Measurements from ENCODE around the gene NOX4.

The NOX4 gene

DNA sequence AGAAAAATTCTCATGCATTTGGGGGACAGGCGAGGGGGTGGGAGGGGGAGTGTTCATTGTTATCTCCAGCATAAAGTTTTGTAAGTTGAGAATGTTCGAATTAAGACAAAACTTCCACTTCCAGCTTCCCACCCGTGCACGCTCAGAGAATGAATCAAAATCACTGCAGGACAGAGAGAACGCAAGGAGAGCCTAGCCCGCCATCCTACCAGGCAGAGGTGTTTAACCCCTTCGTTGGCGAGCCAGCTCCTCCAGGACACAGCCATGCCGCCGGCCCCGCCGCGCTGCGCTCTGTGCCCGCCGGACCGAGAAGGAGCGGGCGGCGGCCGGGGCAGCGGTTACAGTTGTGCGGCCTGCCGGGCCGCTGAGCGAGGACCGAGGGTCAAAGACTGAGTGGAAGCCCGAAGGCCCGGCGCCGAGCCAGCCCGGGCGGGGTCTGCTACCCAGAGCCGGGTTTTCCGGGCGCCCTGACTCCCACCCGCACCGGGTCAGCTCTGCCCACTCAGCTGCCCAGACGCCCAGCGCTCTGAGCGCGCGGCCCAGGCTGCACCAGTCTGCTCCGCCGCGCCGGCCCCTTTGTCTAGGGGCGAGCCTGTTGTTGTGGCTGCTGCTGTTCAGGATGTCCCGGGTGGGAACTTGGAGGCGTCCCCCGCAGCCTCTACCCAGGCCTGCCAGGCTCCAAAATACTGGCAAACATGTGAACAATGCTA lies at the start of gene NOX4:
Gene NOX4, minus strand, starts transcription at position 395 of the 710 bp plus-strand sequence. Its CDS starts 129 bp downstream, at position 266.
- DNase-seq: no peak

DNA sequence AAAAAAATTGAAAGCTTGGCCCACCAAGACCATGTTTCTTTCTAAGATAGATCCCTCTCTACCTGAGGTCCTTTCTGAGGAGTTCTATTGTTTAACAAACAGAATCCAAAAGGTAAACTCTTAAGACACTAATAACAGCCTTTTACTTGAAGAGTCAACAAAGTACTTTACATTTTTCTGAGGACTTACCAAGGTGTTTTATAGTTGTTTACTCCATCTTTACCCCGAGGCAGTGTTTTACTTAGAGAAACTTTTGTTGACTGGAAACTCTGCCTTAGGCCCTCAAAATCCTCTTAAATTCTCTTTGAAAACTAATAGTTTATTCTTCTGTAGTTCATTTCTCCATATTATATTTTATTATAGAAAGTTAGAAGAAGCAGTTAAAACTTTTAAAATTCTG lies 49.7 kb upstream of the NOX4 start:
- no peak for DNase-seq

DNA sequence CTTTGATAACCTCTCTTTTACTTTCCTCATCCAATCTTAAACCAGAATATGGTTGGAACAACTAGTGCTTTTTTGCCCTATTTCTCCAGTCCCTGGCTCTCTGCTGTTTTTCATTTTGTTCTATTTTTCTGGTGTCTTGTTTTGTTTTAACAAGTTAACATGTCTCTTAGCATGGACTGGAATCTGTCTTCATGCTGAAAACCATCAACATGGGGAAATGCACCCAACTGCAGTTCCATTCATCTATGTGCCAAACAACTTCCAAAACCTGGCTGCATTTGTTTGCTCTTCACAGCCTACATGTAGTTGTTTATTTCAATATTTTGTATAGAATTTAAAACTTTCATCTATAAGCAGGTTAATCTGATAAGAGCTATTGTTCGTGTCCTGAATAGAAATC lies 46.8 kb upstream of the NOX4 start:
- DNase-seq: no peak

DNA sequence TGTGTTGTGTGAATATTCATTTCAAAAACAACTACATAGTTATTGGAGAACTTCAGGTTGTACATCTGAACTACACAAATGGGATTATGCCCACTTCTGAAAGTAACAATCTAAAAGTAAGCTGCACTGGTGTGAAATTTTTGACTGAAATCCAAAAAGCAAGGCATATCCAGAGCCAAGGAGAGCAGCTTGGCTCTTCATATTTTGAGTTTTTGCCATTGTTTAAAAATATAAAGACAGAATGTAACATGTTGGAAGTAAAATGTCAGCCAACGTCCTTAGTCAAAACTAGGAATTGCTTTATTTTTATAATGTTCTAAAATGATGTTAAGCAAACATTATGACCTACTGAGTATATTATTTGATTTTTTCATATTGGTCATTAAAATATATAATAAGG lies 45.8 kb upstream of the NOX4 start:
- no peak for DNase-seq

DNA sequence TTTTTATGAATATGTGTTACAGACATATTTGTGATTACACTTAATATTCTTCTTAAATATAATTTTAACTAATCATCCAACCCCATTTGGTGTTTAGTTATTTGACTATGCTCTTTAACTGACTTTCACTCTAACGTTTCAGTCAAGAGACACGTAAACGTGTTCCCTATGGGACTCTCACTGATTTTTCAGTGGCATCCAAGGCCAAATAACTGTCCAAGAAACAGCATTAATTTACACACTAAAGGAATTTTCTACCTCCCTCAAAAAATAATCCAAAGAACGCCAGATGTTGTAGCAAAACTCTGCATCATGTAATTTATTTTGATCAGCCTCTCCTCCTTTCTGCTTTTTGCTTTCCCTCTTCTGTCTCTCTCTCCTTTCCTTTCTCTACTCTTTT lies 44.0 kb upstream of the NOX4 start:
- DNase-seq: no peak

DNA sequence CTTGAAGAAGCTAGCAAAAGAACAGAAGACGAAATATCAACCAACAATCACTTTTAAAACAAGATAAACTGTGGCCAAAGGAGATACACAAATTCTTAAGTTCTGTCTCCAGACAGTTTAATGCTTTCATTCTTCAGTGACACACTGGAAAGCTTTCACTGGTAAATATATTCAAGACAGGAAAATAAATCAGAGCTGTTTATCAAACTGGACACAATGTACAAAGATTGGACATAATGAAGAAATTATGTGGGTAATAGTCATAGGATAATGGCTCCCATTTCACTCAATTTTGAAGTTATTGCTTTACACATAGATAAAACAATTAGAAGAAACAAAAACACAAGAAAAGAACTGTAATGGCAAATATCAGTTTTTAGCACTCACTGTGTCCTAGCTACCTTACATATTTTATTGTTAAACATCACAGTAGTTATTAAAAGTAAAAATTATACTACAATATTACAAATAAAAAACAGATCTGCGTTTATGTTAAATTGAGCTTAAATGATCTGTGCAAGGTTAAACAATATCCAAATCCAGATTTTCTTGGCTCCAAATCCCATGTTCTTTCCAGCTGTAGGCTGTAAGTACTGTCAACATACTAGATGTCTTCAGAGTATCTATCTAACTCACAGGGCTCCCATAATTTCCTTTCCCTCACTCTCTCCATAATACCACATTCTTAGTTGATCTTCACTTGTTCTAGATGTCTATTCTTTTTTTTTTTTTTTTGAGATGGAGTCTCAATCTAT lies 38.6 kb upstream of the NOX4 start:
- no peak for DNase-seq

DNA sequence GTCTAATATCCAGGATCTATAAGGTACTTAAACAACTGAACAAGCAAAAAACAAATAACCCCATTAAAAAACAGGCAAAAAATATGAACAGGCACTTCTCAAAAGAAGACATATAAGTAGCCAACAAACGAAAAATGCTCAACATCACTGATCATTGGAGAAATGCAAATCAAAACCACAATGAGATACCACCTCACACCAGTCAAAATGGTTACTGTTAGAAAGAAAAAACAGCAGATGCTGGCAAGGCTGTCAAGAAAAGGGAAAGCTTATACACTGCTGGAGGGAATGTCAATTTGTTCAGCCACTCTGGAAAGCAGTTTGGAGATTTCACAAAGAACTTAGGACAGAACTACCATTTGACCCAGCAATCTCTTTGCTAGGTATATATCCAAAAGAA lies 30.6 kb upstream of the NOX4 start:
- no peak for DNase-seq

DNA sequence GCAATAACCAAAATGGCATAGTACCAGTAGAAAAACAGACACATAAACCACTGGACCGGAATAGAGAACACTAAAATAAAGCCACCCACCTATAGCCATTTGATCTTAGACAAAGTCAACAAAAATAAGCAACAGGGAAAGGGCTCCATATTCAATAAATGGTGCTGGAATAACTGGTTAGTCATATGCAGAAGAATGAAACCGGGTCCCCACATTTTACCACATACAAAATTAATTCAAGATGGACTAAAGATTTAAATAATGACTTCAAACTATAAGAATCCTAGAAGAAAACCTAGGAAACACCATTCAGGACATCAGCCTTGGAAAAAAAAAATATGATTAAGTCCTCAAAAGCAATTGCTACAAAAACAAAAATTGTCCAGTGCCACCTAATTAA lies 30.1 kb upstream of the NOX4 start:
- no peak for DNase-seq

DNA sequence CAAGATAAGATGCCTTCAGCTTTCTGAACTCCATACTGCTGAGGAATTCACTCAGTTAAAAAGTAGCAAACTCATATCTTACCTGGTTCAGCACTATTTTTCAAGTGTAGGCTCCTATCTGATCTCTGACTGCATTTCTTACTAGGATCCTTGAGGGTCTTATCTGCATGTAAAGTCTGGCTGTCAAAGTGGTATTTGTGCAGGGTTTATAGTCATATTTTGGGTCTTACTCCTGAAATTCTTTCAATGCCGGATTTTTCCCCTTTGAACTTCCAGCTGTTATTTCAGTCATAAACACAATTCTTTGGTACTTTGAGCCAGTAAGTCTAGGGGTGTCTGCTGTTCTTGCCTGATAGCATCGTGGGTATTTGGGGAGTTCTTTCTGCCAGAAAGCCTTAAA lies 25.3 kb upstream of the NOX4 start:
- DNase-seq: no peak

DNA sequence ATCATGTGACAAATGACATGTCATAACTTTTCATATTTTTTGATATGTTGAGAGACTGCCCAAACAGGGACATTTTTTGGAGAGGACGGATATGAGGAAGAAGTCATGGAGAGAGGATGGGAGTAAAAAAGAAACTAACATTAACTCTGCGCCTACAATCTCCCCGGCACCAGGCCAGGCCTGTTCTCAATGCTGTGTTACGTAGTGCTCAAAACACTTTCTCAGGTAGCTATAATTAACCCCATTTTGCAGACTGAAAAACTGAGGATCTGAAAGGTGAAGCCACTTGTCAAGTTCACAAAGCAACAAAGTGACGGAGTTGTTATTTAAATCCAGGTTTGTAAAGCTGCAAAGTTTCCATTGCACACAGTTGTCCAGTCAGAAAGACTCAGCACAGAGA lies 17.4 kb upstream of the NOX4 start:
- no peak for DNase-seq

DNA sequence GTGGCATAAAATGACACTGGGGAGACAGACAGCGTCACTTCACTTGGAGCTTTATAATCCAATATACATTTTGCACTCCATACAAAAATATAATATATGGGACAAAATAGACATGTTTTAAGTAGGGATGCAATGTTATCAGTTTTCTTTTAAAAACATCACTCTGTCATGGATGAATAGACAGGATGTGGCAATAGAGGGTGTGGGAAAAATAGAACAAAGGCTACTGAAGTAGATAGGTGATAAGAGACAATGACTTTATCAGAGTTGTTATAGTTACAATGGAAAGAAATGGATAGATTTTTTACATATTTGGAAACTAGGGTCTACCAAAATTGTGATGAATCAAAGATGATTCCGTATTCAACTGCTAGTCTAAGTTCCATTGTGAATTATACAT lies 13.1 kb upstream of the NOX4 start:
- no peak for DNase-seq

DNA sequence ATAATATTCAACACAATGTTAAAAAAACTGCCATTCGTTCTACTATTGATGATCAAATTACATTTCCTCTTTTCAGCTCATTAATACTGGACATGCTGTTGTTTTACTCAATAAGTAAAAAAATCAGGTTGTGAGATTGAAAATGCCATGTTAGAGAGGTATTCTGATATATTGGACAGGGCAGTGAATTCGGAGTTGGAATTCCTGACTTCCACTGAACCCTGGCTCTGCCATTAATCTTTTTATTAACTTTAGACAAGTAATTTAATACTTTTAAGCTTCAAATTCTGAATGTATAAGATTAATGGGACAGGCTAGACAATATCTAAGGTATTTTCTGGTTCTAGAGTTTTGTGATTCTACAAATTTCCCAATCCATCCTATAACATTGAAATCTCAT lies 12.2 kb upstream of the NOX4 start:
- no peak for DNase-seq

DNA sequence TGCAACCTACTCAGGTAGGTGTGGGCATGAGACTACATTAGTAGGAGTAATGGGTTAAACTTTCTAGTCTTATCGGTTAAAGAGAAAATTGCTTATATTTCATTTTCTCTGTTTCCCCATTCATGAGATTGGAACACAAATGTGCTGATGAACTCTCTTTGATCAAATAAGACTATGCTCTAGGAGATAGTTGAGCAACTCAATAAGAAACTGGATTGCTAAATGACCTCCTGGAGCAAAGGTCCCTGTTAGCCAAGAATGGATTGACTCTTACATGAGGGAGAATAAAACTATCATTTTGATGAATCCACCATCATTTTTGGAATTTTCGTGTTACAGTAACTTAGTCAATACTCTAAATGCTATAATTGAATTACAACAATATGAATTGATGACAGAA lies 11.1 kb upstream of the NOX4 start:
- no peak for DNase-seq

DNA sequence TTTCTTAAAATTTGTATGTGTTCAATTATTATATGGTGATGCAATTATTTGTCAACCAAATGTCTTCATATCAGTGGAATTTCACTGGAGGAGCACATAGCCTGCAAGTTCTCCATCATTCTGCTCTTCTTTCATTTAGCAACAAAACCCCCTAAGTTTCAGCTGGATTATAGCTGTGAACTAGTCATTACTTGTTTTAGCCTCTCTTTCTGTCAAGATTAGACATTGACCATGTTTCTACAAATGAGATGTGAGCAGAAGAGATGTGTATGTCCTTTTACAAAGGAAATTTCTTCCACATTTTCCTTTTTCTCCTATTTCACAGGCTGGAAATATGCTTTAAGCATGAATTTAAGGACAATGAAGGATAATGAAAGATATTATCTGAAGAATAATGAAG lies 9.2 kb upstream of the NOX4 start:
- no peak for DNase-seq

DNA sequence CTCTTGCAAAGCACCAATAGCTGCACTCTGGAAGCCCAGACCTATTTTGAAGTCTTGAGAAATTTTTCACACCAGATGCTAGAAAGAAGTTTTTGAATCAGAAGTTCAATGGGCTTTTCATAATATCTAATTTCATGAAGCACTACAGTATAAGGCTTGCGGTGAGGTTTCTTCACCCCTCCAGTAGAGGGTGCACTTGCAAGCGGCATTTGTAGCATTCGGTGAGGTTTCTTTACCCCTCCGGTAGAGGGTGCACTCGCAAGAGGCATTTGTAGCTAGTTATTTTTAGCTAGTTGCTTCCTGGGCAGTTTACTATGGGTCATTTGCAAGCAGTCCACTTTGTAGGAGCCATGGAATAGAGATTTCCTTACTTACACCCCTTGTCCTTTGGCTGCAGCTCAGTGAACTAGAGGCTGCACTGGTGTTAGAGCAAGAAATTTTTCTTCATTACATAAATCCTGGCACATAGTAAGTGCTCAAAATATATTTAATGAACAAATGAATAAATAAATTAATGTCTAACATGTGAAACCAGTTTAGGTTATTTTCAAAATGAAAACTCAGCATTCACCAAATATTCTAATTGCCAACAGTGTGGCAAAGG lies 7.8 kb upstream of the NOX4 start:
- no peak for DNase-seq

DNA sequence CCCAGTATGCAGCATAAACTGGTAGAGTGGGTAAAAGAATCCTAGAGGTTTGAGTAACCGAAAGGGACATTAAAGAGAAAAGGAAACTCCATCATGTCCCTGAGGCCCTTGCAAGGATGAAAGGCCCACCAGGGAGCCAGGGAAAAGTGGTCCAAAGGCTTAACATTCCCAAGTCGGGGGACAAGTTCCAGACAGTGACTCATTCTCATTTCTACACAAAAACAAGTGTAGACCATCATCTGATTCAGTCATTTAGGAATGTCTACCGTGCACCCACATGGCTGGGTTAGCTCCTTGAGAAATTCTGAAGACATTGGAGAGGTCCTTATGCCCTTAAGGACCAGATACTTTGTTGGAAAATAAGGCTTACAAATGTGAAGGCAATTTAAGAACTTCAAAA lies 4.8 kb upstream of the NOX4 start:
- no peak for DNase-seq

DNA sequence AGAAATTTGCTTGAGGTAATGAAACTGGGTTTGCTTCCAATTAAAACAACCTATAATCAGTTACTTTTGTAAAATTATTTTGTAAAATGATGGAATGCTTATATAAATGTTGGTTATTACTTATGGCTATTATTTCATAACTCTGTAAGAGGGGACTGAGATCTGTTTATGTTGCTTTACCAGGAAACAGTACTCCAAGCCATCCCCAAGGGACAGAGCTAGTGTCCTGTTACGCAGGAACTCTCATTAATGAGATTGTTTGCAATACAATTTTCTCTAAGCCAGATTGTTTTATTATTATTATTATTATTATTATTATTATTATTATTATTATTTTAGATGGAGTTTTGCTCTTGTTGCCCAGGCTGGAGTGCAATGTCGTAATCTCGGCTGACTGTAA lies 2.3 kb upstream of the NOX4 start:
- no peak for DNase-seq

DNA sequence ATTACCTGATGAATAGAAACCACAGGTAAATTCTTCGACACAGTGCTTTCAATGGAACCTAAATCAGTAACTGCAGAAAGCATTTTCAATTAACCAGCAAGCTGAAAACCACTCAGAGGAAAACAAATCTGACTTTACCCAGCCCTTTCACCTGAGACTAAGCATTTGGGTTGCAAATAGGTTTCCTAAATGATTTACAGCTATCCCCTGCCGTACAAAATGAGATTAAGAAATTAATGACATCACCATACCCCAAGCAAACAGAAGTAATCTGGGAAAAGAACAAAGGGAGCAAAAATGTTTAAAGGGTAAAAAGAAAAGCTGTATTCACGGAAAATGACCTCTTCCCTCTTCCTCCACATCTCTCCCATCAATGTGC lies 584 bp downstream of the NOX4 start:
- DNase-seq: no peak

DNA sequence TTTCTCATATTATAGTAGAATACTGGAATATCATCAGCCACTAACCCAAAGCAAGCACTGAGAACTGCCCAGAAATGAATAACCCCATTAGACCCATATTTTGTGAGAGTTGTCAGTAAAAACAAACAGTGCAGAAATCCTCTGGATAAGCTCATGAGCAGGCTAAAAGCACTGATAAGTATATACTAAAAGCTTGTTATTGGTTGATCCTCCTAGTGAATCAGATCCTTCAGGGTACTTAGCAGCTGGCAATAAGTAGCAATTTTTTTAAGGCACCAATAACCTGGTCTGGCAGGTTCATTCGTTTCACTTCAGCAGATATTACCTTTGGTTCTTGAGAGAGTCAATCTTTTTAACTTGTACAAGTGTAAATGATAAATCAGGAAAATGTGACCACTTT lies 1.2 kb downstream of the NOX4 start:
- no peak for DNase-seq

DNA sequence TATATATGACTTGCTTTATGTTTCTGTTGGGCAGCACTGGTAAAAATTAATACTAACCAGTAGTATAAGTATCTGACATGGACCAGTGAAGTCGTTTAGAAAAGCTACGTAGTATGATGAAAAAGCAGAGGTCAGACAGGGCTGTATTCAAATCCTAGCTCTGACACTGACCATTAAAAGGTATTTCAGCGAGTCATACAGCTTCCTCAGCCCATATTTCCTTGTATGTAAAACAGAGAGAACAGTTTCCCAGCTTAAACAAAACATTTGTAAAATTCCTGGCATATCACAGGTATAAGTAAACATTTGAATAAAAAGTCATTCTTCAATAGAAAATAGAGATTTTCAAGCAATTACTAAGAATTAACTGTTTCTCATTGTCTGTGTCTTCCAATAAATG lies 4.2 kb downstream of the NOX4 start:
- DNase-seq: no peak

DNA sequence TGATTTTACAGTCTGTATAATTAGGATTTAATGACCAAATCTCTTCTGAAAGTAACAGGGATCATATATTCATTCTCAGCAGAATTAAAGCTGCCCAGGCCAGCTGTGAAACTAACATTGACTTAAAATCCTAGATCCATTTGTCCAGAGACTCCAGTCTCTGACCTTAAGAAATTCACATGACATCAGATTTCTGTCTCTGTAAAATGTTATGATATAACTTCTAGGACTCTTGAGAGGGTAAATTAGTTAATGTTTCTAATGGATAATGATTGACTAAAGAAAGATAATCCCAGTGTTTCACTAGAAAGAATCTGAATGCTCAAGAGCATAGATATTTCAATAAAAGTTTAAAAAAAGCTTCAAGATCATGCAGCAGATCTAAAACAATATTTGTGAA lies 6.3 kb downstream of the NOX4 start:
- DNase-seq: no peak

DNA sequence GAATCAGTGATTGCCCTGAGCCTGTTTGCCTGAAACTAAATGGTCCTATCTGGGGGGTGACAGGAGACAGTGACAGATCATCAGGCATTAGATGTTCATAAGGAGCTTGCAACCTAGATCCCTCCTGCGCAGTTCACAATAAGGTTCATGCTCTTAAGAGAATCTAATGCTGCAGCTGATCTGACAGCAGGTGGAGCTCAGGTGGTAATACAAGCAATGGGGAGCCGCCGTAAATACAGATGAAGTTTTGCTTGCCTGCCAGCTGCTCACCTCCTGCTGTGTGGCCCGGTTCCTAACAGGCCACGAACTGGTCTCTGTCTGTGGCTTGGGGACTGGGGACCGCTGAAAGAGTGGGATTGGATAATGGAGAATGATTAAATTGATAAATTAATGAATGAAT lies 14.0 kb downstream of the NOX4 start:
- DNase-seq: no peak

DNA sequence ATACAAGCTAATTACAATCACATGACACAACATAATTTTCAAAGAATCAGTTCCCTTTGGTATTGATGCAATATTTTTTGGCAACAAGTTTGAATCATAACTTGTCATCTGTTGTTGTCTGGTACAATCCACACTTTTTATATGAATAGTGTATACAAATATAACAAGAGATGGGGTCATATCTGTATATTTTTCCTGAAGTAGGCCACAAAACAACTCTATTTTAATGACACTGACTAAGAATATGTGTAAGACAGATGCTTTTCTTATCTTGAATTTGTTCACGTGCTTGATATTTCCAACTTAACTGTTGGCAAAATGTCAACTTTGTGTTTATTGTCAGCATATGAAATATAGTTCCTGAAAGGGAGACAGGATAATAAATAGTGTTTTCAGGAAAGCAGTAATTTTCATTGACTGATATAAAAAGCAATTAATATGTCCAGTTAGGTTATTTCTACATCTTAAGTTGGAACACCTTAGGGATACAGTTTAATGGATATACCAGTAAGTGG lies 27.9 kb downstream of the NOX4 start:
- DNase-seq: no peak

DNA sequence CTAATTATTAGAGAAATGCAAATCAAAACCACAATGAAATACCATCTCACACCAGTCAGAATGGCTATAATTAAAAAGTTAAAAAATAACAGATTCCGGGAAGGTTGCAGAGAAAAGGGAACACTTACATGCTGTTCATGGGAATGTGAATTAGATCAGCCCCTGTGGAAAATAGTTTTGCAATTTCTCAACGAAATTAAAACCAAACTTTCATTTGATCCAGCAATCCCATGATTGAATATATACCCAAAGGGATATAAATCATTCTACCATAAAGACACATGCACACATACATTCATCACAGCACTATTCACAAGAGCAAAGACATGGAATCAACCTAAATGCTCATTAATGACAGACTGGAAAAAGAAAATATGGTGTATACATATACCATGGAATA lies 32.5 kb downstream of the NOX4 start:
- DNase-seq: no peak

Measured in HCEC 1CT (cell line).